Stromal cell of bone marrow (primary cell): ENCODE data around the gene SUGP1.
"Not testable (repeated sequence)": the region's sequence is repeated elsewhere in the genome, so short reads cannot be mapped to it uniquely, and the experiment has no call there.

ENCODE experiments used
- DNase-seq: peaks from one replicate; pipeline ENCODE4 v3.0.0-alpha.2; 2012; ENCODE audit warnings: low read depth

SUGP1 gene

DNA sequence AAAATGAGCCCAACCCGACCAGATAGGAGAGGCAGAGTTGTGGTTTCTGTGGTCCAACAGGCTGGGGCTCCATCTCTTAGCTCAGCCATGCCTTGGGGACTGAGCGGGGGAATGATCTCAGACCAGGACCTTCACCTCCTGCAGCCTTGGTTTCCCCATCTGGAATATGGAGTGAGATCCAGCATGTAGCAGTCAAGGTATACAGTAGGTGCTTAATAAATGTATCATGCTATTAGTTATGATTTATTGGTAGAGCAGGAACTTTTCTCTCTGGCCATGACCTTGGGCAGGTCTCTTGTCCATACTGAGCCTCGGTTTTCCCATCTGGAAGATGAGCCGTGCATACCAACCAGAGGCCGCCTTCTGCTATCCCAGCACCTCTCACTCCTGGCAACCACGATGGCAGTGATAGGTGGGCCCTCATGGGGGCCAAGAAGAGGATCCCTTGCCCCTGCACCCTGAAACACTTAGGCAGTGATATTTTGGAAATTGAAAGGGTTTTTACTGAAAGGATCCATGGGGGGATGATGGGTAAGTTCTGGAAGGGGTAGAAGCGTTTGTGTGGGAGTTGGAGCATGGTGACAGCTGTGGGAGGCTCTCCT is 56.3 kb downstream of the SUGP1 start:
- DNase-seq, result no peak

DNA sequence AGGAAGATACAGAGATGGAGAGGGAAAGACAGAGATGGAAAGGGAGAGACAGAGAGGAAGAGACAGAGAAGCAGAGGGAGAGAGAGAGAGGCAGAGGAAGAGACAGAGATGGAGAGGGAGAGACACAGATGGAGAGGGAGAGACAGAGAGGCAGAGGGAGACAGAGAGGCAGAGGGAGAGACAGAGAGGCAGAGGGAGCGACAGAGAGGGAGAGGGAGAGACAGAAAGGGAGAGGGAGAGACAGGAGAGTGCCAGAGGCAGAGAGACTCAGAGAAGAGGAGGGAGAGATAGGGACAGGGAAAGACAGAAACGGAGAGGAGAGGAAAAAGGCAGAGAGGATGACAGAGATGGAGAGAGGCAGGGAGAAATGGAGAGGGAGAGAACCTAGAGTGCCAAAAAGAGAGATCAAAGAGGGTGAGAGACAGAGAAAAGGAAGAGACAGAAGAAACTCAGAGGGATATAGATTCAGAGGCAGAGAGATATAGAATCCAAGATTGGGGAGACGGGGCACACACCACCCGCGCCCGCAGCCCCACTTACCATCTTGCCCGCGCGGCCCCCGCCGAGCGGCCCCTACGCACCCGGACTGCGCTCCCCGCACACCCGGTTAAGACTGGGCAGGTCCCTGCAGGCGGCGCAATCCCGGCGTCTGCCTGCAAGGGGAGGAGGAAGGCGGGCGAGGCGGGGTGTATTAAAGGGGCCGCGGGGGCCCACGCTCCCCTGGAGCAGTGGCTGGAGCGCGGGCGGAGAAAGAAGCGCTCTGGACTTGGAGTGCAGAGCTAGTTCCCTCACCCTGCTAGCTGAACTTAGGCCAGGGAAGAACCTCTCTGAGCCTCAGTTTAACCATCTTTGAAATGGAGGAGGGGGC is 57.9 kb downstream of the SUGP1 start:
- no peak for DNase-seq

DNA sequence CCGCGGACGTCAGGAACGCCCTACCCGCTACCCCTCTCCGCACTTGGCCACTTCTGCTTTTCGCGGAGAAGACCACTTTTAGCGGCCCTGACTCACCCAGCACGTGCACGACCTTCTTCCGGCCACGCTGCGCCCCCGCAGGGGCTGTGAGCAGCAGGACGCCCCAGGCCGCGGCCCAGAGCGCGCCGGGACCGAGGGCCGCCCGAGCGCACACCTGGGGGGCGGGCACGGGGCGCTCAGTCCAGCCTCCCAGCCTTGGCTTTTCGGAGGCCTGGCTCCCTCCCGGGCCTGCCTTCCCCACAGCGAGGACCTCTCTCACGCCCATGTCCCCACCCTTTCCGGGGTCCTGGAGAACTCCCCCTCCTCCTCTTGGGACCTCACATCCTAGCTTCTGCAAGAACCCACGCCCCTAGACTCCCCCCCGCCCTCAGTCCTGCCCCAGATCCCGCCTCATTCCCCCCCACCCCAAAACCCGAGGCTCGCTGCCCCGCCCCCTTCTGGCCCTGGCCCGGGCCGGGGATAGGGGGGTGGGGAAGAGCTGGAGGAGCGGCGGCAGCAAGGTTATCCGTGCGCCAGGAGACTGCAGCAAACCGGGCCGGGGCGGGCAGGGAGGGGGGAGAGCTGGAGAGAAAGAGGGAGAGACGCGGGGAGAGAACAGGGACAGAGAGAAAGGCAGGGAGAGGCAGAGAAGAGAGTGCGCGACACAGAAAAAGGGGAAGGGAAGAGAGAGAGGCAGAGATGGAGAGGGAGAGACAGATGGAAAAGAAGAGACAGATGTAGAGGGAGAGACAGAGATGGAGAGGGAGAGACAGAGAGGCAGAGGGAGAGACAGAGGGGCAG is 58.7 kb downstream of the SUGP1 start:
- no peak for DNase-seq

DNA sequence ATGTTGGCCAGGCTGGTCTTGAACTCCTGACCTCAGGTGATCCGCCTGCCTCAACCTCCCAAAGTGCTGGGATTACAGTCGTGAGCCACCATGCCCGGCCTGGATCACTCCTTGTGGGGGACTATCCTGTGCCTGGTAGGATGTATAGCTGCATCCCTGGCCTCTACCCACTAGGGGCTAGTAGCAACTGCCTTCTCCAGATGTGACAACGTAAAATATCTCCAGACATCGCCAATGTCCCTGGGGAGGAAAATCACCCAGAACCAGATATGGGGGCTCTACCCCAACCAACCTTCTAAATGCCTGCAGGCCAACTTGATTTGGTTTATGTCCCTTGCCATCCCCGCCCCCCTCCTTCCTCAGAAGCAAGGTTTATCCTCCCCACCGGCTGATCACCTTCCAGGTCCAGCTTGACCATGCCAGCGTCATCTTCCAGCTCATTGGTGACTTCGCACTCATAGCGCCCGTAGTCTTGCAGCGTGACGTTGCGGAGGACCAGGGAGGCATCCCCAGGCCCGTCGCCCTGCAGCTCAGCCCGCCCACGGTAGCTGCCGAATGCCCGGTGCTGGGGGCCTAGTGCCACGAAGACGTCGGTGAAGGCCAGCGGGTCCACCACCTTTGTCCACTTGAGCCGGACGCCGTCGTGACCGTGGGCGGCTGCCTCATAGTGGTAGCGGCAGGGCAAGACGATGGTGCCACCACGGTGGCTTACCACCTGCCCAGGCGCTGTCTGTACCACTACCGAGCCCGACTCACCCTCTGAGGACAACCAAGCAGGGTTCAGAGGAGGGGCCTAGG is 59.7 kb downstream of the SUGP1 start:
- DNase-seq, result no peak

DNA sequence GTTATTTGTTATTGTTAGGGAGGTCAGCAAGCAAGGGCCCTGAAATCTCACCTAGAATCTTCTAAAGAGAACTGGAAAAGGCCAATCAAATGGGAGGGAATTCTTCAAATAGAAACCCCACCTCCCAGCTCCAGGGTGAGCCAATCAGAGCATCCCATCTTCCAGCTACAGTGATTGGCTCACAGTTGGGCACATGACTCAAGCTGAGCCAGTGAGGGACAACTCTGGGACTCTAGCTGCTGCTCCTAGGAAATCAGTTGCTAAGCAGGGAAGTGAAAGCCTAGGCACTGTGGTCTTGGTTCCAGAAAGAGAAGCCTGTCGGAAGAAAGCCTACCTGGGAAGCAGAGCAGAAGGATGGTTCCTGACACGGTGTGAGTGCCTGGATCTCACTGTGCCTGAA is 60.6 kb downstream of the SUGP1 start:
- DNase-seq, result no peak

DNA sequence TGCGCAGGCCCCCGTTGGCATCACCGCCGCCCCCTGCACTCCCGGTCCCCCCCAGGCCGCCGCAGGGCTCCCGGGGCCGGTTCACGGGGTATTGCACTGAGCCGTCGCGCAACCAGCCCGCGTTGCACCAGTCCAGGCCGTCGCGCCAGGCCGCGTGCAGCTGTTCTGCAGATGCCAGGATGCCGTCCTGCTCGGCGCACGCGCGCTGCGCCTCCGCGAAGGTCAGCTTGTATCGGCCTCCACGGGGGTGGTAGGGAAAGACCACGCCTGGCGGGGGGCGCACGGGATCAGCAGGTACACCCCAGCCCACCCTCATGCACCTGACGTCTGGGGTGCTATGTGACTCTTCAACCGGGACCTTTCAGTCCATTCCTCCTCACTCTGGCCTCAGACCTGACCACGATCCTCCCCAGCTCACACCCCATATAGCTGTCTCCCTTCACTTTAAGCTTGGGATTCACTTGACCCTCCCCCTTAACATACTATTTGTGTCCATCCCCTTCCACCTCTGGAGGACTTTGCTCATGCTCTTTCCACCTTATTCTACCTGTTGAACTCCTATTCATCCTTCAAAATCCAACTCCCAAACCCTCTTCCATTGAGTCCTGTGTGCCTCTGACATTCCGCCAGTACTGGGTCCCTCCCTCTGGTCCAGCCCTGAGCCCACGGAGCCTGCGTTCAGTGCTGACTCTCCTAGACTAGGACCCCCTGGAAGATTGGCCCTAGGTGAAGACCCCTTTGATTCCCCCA is 61.5 kb downstream of the SUGP1 start:
- DNase-seq, result no peak

DNA sequence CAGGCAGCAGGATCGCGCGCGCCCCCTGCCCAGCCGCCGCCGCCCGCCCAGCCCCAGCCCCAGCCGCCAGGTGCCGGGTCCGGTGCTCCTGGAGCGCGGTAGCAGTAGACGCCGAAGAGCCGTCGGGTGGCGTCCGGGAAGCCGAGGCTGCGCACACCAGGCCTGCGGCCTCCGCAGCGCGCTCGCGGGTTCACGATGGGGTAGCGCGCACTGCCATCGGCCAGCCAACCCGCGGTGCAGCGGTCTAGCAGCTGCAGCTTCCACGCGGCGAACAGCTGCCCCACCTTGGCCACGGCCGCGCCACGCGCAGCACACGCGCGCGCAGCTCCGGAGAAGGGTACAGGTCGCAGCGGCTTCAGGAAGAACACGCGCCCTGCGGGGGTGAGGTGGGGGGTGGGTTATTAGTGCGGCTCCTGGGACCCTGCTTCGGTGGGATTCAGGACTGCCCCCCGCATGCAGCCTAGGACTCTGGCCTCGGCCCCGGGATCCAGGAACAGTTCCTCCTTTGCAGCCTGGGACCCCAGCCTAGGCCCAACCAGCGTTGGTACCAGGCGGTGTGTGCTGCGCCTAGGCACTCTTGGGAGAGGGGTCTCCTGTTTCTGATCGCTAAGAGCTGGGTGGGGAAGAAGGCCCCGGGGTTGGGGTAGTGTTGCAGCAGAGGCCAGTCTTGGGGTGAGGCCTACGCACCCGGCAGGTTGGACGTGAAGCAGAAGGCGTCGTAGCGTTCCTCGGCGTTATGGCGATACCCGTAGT is 62.3 kb downstream of the SUGP1 start:
- no peak for DNase-seq

DNA sequence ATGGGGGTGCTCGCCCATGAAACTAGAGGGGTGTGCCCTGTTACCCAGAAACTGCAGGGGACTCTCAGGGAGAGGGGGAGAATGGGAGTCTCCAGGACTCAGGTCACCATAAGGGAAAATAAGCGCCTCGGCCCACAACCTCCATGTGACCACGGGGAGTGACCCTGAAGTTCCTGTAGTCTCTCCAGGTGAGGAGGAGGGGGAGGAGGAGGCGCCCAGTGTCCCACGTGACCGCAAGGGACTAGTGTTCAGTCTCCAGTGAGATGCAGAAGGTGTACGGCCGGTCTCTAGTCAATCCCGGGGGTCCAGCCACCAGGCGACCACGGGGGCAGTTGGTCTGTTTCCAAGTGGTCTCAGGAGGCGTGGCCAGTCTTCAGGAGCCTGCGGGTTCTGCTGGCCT is 63.2 kb downstream of the SUGP1 start:
- no peak for DNase-seq

DNA sequence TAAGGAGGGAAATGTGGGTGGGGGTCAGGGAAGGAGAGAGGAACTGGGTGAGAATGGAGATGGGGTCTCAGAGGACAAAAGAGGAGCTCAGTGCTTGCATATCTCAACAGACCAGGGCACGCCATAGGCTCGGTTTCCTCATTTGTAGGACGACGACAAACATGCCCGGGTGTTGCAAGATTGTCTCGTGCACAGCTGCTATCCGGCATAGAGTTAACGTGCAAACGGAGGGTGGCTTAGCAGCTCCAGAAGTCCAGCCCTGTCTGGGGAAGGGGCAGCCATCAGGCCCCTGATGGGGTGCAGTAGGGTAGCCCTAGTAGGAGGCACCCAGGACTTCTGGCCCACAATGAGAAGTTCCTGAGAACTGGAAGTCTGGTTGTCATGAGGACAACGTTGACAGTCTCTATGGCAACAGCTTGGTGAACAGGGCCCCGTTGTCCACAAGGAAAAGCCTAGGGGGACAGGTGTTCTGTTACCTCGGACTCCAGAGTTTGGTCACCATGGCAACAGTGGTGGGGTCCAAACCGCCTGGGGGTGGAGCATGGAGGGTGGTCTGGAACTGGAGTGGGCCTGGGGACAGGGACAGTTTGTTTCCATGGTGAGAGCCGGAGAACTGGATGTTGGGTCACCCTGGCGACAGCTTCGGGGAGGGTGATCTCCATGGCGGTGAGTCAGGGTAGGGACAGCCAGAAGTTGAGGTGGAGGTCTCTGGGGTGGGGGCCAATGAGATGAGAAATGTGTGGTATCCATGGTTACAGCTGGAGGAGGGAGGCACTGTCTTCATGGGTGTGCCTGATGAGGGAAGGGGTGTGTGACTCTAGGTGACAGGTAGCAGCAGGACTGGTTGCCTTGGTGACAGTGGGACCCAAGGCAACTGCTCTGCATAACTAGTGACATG is 64.0 kb downstream of the SUGP1 start:
- no peak for DNase-seq

DNA sequence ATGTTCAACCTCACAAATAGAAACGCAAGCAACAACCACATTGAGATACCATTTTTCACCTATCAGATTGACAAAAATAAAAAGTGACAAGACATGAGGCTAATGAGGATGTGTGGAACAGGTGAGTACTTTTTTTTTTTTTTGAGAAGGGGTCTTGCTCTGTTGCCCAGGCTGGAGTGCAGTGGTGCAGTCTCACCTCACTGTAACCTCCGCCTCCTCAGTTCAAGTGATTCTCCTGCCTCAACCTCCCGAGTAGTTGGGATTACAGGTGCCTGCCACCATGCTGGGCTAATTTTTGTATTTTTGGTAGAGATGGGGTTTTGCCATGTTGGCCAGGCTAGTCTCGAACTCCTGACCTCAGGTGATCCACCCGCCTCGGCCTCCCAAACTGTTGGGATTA is 66.9 kb downstream of the SUGP1 start:
- DNase-seq, result not testable (repeated sequence)

DNA sequence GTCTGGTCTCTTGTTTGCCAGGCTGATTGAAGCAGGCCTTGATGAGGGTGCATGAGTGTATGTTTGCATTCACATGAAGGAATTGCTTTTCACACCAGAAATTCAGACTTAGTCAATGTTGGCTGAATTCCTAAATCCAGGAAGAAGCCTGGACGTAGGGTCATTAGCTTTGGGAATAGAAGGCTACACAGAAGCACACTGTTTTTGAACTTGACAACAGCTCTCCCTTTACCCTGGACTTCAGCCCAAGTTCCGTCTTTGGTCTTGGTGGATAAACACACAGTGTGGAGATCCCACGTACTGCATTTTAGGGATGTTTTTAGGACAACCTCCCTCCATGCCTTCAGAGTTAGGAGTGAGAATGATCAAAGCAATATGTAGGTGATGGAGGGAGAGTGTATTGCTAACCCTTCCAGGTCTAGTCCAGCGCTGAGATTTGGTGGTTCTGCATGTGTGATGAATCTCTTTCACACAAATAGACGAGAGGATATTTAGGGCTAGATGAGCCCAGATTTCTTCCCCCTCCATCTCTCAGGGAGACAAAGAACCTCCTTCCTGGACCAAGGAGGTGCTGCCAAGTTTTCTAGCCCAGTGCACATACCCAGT is 70.0 kb downstream of the SUGP1 start:
- DNase-seq, result no peak

DNA sequence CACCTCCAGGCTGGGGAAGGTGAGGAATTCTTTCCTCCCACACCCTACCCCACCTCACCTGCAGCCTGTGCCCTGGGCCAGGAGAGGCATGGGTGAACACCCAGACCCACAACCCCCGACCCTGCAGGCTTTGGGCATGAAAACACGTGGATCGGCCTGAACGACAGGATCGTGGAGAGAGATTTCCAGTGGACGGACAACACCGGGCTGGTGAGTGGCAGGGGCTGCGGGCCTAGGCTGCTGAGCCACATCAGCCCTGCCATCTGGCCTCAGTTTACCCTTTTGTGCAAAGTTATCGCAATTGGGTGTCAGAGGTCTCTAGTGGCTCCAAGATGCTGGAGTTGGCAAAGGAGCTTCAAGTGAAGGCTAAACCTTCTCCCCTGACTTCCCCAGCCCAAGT is 79.8 kb downstream of the SUGP1 start:
- DNase-seq, result no peak

DNA sequence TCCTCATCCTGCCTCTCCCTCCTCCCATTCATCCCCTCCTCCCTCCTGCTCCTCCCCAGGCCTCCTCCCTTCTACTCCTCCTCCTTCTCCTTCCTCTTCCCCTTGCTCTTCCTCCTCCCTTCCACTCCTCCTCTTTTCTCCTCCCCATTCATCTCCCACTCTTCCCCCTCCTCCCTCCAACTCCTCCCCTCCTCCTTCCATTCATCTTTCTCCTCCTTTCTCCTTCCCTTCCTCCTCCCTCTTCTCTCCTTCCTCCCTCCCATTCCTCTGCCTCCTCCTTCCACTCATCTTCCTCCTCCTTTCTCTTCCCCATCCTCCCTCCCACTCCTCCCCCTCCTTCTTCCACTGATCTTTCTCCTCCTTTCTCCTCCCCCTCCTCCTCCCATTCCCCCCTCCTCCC is 80.6 kb downstream of the SUGP1 start:
- no peak for DNase-seq

DNA sequence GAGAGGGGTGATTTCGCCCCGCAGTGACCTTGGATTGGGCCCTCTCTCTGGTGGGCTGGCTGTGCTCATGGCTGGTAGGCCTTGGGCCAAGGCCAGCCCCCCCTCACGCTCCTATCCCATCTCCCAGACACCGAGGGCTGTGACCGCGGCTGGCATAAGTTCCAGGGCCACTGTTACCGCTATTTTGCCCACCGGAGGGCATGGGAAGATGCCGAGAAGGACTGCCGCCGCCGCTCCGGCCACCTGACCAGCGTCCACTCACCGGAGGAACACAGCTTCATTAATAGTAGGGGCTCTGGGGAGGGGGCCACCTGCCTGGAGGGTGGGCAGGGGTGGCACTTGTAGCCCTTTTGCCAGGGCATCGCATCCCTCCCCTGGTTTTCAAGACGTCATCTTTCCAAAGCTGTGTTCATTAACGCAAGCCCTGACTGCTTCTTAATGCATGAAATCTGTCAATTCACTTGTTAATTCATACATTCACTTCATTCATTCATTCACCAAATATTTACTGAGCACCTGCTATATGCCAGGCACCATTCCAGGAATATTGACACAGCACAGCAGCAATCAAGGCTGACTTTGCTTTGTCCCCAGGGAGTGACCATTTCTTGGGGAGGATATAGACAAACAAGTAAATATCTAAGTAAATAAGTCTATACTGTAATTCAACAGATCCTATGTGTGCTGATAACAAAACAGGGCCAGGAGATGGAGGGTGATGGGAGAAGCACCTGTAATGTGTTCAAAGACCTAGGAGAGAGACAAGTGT is 82.0 kb downstream of the SUGP1 start:
- no peak for DNase-seq

DNA sequence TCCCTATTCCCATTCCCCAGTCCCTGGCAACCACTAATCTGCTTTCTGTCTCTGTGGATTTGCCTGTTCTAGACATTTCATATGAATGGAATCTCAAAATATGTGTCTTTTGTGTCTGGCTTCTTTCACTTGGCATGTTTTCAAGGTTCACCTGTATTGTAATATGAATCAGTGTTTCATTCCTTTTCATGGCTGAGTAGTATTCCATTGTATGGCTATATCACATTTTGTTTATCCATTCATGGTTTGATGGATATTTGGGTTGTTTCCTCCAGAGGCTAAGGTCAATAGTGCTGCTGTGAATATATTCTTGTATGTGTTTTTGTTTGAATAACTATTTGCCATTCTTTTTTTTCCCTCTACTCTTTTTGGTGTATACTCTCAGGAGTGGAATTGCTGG is 84.1 kb downstream of the SUGP1 start:
- DNase-seq, result no peak

DNA sequence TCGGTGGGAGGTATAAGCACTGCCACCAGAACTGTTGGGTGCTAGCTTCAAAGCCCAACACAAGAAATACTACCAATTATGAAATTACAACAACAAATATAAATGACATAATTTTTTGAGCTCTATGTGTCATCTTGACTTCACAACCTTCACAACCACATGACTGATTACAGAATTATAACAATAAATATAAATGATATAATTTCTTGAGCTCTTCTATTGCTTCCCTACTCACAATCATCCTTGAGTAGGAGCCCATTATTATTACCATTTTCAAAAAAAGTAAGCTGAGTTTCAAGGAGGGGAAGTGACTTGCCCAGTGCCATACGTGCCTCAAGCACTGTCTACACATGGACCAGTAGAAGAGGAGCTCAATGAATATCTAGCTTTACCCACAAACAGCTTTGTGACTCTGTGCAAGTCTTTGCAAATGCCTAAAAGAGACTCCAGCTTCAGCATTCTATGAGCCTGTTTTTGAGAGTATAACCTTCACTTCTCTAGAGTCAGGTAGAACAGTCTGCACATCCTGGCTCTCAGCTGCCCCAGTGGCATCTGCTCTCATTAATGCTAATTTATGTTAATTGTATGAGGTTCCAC is 86.0 kb downstream of the SUGP1 start:
- no peak for DNase-seq

DNA sequence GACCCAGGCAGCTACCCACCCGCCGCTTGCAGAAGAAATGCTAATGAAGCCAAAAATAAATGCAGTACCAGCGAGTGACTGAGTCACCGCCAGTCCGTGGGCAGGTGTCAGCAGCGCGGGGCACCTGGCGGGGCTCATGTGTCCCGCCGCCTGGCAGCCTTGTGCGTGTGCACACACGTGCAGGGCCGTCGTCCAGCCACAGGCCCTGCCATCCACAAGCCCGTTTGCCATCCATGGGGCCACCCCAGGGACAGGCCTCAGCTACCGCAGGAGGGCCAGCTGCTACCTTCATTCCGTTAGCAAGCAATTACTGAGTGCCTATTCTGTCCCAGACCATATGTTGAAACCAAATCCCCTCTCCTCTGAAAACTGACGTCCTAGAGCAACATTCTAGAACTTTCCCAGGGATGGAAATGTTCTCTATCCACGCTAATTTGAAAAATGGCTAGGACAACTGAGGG is 88.0 kb downstream of the SUGP1 start:
- DNase-seq, result no peak

DNA sequence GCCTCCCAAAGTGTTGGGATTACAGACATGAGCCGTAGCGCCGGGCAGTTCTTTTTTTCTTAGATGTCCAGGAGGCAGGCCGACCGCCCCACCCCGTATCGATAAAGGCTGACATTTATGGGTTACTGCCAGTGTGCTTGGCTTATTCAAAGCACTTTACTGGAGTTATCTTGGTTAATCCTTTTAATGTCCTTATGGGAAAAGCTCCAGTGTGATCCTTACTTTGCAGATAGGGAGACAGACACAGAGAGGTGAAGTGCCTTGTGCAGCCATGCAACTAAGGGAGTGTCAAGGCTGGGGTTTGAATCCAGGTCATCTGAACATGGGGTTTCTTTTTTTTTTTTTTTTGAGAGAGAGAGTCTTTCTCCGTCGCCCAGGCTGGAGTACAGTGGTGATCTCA is 89.3 kb downstream of the SUGP1 start:
- no peak for DNase-seq
